ENCODE results near the gene KAZN.

The KAZN gene

GRCh38 chr1:14857436-14858195 lies 259.1 kb downstream of the KAZN start:
- no peak for DNase-seq (ENCODE audit: low spot score)

- no peak for DNase-seq (ENCODE audit: low spot score)
These were observed 263.8 kb downstream of the KAZN start for GRCh38 chr1:14862114-14862771.

- DNase-seq (ENCODE audit: low spot score), result no peak
These were observed 266.6 kb downstream of the KAZN start for GRCh38 chr1:14865106-14865505.

- no peak for DNase-seq (ENCODE audit: low spot score)
These were observed 268.6 kb downstream of the KAZN start for GRCh38 chr1:14866911-14867612.

- DNase-seq (ENCODE audit: low spot score), result no peak
These were observed 270.7 kb downstream of the KAZN start for GRCh38 chr1:14869187-14869586.

- DNase-seq (ENCODE audit: low spot score), result no peak
These were observed 272.9 kb downstream of the KAZN start for GRCh38 chr1:14871218-14871970.

- DNase-seq (ENCODE audit: low spot score), result no peak
These were observed 274.3 kb downstream of the KAZN start for GRCh38 chr1:14872762-14873161.

- no peak for DNase-seq (ENCODE audit: low spot score)
These were observed 275.2 kb downstream of the KAZN start for GRCh38 chr1:14873677-14874076.

- no peak for DNase-seq (ENCODE audit: low spot score)
These were observed 277.3 kb downstream of the KAZN start for GRCh38 chr1:14875524-14876509.

GRCh38 chr1:14876747-14877146 lies 278.3 kb downstream of the KAZN start:
- no peak for DNase-seq (ENCODE audit: low spot score)

GRCh38 chr1:14877224-14877623 lies 278.7 kb downstream of the KAZN start:
- DNase-seq (ENCODE audit: low spot score), result no peak

- no peak for DNase-seq (ENCODE audit: low spot score)
These were observed 279.6 kb downstream of the KAZN start for GRCh38 chr1:14878124-14878523.

- no peak for DNase-seq (ENCODE audit: low spot score)
These were observed 280.5 kb downstream of the KAZN start for GRCh38 chr1:14878951-14879350.

GRCh38 chr1:14880456-14881316 lies 282.2 kb downstream of the KAZN start:
- no peak for DNase-seq (ENCODE audit: low spot score)

- DNase-seq (ENCODE audit: low spot score), result no peak
These were observed 283.5 kb downstream of the KAZN start for GRCh38 chr1:14881775-14882672.

- no peak for DNase-seq (ENCODE audit: low spot score)
These were observed 286.2 kb downstream of the KAZN start for GRCh38 chr1:14884614-14885175.

- DNase-seq (ENCODE audit: low spot score), result no peak
These were observed 288.6 kb downstream of the KAZN start for GRCh38 chr1:14887044-14887566.

- no peak for DNase-seq (ENCODE audit: low spot score)
These were observed 289.4 kb downstream of the KAZN start for GRCh38 chr1:14887764-14888350.
